Ovary (tissue), 10 donors: ENCODE measurements around the gene DUOXA2. TPM values are rescaled to one million over a fixed set of nuclear protein-coding genes. Genes with fewer than 3 reads are reported as not detected.
"Not testable (repeated sequence)": the region's sequence is repeated elsewhere in the genome, so short reads cannot be mapped to it uniquely, and the experiment has no call there.

Experiments used
- DNase-seq, 5 donors: peaks; one replicate each; pipeline ENCODE4 v3.0.0-alpha.2; 2019 to 2020
- H3K27ac ChIP-seq, 2 donors: fragments of 200-600 bp; one replicate each; pipeline versions ENCODE4 v1.5.1 to v1.8.0; 2019 to 2022
- H3K27me3 ChIP-seq: fragments of 200-600 bp; one replicate; pipeline ENCODE4 v1.8.0; 2022
- H3K36me3 ChIP-seq: fragments of 200-600 bp; sonication (generic); one replicate; pipeline ENCODE4 v1.5.1; 2019
- H3K4me1 ChIP-seq: one replicate; pipeline ENCODE4 v1.8.1; 2013; ENCODE audit warnings: mild to moderate bottlenecking, moderate library complexity; ENCODE audit not compliant: insufficient read depth
- H3K4me3 ChIP-seq: fragments of 200-600 bp; sonication (generic); one replicate; pipeline ENCODE4 v1.5.1; 2017
- H3K9me3 ChIP-seq, 2 donors: fragments of 200-600 bp in 1 of 2; sonication (generic) in 1 of 2; one replicate each; pipeline versions ENCODE4 v1.5.1 to v1.8.1; 2013 to 2019; ENCODE audit warnings: mild to moderate bottlenecking in 1 of 2, moderate library complexity in 1 of 2
- EP300 ChIP-seq: sonication (generic); formaldehyde crosslinking; IDR thresholded peaks from one replicate; pipeline ENCODE4 v1.6.1; 2017; ENCODE audit warnings: antibody characterized with exemption
- POLR2A ChIP-seq: fragments of 450-650 bp; IDR thresholded peaks from one replicate; pipeline ENCODE4 v1.6.1; 2017; ENCODE audit warnings: antibody characterized with exemption, mild to moderate bottlenecking, moderate library complexity
- WGBS, 3 donors: extraction: QIAGEN DNeasy Blood & Tissue Kit in 1 of 3; methylation state at CpG; one replicate each; pipeline versions ENCODE4 v1.1.5 to v1.1.7; 2013 to 2017; 5-methylcytosine and 5-hydroxymethylcytosine counted together
- intact Hi-C, 4 donors: fragments of 100-400 bp; cut with DNase I; formaldehyde crosslinking; loops; one replicate each; pipeline versions ENCODE4 v1.11.0 to v1.15.1; 2022 to 2023
- long read RNA-seq, 3 donors: library from polyadenylated mRNA in 2 of 3; unstranded in 2 of 3; transcript quantifications; one replicate each; pipeline ENCODE4 v2.0.0 and lab custom pipeline, GENCODE V29; 2021 to 2026
- polyA plus RNA-seq, 2 donors: library from polyadenylated mRNA; stranded (reverse); fragments of 200-250 nt in 1 of 2; fragments of 350-450 nt in 1 of 2; fragmentation: Illumina TruSeq in 1 of 2; extraction: RNeasy Lipid Tissue Mini Kit (QIAGEN cat#74804) in 1 of 2; gene quantifications; one replicate each; pipeline ENCODE4 v1.2.3, GENCODE V29; 2013 to 2014
- total RNA-seq, 7 donors: library from RNA; depleted of rRNA in 2 of 7; stranded (reverse); fragments of >200 nt in 2 of 7; fragmentation: NEBNext Ultra II Directional in 3 of 7; extraction: Animal tissue kit (Norgen Biotek cat#: 25700) in 3 of 7; gene quantifications; one replicate each; pipeline versions ENCODE4 v1.1.0 to v1.2.4, GENCODE V29; 2016 to 2023
- TF ChIP-seq, protein P1 (sequence below), 3 donors: fragments of 450-650 bp in 2 of 3; fragments of 200-600 bp in 1 of 3; IDR thresholded peaks; one replicate each; pipeline versions ENCODE4 v1.5.1 to v1.8.0; 2016 to 2022; ENCODE audit warnings: antibody characterized with exemption in 3 of 3, mild to moderate bottlenecking in 1 of 3
- donor health status: DM: no; HTN: no; CAD: no; lungs with moderate emphysema.
- donor health status: DM: no; HTN: no; CAD: no.
- donor health status: Bipolar disorder and iron deficiency.
- donor health status: DM: yes; HTN: yes; CAD: no.
- donor health status: DM: no; HTN: no; CAD: no.
- donor health status: DM: yes; HTN: yes; CAD: no.

DUOXA2 gene
- total RNA-seq, result under 1 TPM in 1 of 7 donors, not detected in 6; 0.18 TPM
- under 1 TPM in 1 of 2 donors, not detected in 1; 0.17 TPM for polyA plus RNA-seq
- long read RNA-seq, donor 1, result 0 reads
- long read RNA-seq, donor 2, result 0 reads
- long read RNA-seq, donor 3, result 0 reads

DNA sequence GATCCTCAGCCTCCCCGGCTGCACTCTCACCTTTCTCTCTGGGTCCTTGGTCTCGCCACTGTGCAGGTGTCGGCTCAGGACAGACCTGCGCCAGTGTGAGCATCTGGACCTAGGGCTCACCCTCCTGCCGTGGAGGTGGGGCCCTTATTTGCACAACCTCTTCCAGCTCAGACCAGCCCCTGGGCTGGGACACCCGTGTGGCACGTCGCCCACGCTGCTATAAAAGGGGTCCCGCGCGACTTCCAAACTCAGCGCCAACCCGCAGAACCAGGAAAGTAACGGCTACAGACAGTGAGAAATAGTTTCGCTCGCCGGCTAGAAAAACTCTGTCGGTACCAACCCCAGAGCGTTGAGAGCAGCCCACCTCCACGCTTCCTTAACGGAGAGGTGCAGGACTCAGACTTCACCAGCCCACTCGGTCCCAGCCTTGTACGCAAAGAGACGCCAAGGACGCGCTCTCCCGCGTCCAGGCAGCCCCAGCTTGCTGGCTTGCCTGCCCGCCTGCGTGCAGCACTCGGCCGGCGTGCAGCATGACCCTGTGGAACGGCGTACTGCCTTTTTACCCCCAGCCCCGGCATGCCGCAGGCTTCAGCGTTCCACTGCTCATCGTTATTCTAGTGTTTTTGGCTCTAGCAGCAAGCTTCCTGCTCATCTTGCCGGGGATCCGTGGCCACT is at the start of gene DUOXA2, which contains the start of gene DUOX2:
Gene DUOXA2, plus strand, starts transcription at position 251 of the 675 bp plus-strand sequence. Its CDS starts 280 bp downstream, at position 531.
Gene DUOX2, minus strand, starts transcription at position 97 of the 675 bp plus-strand sequence. CDS start 761 bp downstream, outside the sequence.
- peaks cover 2% of the 10 kb centered on the region for H3K4me1 ChIP-seq
- 1 to 3% (median 2%) methylated on average over 42 of the region's 42 CpGs for WGBS, 3 donors
- intact Hi-C loops, result no loop called here
- DNase-seq, result no peak
- H3K27ac ChIP-seq, result no peak within 1 kb of the TSS
- TF ChIP-seq EP300 (no peak), POLR2A (no peak)
- TF ChIP-seq, protein P1, sequence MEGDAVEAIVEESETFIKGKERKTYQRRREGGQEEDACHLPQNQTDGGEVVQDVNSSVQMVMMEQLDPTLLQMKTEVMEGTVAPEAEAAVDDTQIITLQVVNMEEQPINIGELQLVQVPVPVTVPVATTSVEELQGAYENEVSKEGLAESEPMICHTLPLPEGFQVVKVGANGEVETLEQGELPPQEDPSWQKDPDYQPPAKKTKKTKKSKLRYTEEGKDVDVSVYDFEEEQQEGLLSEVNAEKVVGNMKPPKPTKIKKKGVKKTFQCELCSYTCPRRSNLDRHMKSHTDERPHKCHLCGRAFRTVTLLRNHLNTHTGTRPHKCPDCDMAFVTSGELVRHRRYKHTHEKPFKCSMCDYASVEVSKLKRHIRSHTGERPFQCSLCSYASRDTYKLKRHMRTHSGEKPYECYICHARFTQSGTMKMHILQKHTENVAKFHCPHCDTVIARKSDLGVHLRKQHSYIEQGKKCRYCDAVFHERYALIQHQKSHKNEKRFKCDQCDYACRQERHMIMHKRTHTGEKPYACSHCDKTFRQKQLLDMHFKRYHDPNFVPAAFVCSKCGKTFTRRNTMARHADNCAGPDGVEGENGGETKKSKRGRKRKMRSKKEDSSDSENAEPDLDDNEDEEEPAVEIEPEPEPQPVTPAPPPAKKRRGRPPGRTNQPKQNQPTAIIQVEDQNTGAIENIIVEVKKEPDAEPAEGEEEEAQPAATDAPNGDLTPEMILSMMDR (IDR thresholded peaks at IDR 0.05), result no peak
- no peaks in the 10 kb centered on the region for H3K27me3 ChIP-seq
- H3K36me3 ChIP-seq, result no peaks in the 10 kb centered on the region
- H3K9me3 ChIP-seq, result no peaks in the 10 kb centered on the region
- H3K4me3 ChIP-seq, result no peak within 1 kb of the TSS

DNA sequence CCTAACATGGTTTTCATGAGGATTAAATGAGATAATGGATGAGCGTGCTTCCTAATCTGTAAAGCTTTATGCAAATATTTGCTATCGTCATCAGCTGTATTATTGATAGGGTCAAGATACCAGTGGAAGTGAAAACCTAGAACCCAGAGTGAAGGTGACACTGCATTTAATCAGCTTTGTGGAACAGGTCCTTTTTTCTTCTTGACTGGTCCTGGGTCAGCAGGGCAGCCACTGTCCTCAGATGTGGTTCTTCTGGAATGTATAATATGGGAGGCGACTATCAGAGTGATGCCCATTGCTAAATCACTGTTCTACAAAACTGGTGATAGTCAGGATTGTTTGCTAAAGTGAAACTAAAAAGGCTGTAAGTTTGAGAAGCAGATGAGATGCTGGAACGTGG is 49.7 kb upstream of the DUOXA2 start:
- no peak for TF ChIP-seq POLR2A
- TF ChIP-seq EP300, result no peak
- TF ChIP-seq, protein P1 (IDR thresholded peaks at IDR 0.05), result no peak
- H3K36me3 ChIP-seq, result no peaks in the 10 kb centered on the region
- H3K27me3 ChIP-seq, result no peaks in the 10 kb centered on the region
- intact Hi-C loops, result no loop called here
- 48 to 67% (median 60%) methylated on average over 4 of the region's 4 CpGs for WGBS, 3 donors
- no peak for DNase-seq
- H3K27ac ChIP-seq, result no peak overlapping the region
- H3K9me3 ChIP-seq, result no peaks in the 10 kb centered on the region
- H3K4me1 ChIP-seq, result no peaks in the 10 kb centered on the region
- no peak overlapping the region for H3K4me3 ChIP-seq

- H3K4me3 ChIP-seq, DNase-seq, H3K27me3 ChIP-seq, H3K4me1 ChIP-seq, intact Hi-C loops, H3K27ac ChIP-seq, H3K36me3 ChIP-seq, H3K9me3 ChIP-seq: not testable (repeated sequence)
- 79 to 83% (median 80%) methylated on average over 5 to 6 of the region's 6 CpGs for WGBS, 3 donors
These were observed 44.2 kb upstream of the DUOXA2 start for GRCh38 chr15:45069942-45070360.

DNA sequence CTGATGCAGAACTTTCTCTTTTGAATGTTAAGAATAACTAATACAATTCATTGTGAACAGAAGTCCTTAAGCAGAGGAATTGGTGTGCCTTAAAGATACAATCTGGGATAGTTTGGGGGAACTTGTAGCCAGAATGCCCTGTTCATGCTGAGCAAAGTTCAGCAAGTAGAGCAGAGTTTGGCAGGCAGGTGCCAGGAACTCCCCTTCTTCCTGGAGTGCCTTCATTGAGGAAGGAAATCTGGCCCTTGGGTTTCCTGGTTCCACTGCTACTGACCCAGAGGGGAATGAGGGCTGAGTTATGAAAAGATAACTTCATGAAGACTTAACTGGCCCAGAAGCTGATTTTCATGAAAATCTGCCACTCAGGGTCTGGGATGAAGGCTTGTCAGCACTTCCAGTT is 40.5 kb upstream of the DUOXA2 start:
- intact Hi-C loops, H3K4me3 ChIP-seq, H3K36me3 ChIP-seq, H3K27ac ChIP-seq, DNase-seq, H3K4me1 ChIP-seq, H3K9me3 ChIP-seq, H3K27me3 ChIP-seq: not testable (repeated sequence)

DNA sequence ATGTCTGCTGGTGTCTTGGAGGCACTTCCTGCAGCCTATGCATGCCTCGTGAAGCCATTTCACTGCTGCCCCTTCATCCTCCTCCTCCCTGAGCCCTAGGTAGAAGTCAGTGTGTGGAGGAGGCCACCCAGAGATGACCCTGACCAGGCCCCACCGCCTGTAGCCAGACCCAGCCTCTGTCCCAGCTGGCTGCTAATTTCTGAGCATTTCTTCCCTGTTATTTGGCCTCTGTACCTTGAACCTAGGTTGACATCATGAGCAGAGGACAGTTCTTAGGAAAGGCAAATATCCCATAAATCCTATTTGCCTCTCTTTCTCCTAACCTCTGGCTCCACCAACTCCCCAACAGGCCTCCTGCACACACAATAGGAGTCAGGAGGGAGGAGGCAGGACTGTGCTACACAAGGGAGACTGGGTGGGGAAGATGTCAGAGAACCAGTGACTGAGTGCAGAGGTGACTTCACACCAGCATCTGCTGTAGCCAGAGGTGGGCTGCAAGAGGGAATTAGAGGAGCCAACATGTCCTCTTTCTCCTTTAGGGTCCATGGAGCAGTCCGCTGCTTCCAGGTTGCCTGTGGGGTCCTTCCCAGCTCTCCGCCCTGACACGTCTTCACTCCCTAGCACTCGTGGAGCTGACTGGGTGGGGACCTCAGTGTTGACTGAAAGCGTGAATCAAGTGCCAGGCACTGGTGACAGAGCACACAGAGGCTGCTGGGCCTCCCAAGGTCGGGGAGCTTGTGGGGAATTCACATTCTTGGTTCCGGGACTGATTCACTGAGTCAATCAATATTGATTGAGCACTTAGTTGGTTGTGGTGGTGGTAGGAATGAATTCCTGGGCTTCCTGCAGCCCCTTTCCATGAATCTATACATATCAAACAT is 38.4 kb upstream of the DUOXA2 start:
- H3K4me1 ChIP-seq, H3K27me3 ChIP-seq, DNase-seq, H3K36me3 ChIP-seq, intact Hi-C loops, H3K27ac ChIP-seq, H3K4me3 ChIP-seq, H3K9me3 ChIP-seq: not testable (repeated sequence)
- WGBS, 3 donors, result 40 to 80% methylated on average over 1 of the region's 9 CpGs; no CpG with 5 or more reads in 1 of the 3 donors

DNA sequence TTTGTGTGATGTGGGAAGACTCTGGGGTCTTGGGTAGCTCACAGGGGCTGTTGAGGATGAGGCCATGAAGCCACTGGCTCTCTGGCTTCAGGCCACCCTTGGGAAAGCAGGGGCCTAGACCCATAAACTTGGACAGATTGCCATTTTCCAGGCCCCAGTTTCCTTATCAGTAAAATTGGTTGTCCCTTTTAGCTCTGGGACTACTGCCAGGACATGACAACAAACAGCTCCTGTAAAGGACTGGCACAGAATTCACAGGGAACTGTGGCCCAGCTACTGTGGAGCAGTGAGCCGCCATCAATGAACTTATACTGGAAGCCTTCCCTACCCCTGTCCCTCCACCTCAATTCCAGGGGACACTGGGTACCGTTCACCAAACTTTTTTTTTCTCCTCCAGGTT is 36.7 kb upstream of the DUOXA2 start:
- H3K27me3 ChIP-seq, H3K36me3 ChIP-seq, H3K4me3 ChIP-seq, intact Hi-C loops, H3K4me1 ChIP-seq, H3K9me3 ChIP-seq, H3K27ac ChIP-seq, DNase-seq: not testable (repeated sequence)
- 62 to 85% (median 74%) methylated on average over 2 of the region's 2 CpGs for WGBS, 3 donors

DNA sequence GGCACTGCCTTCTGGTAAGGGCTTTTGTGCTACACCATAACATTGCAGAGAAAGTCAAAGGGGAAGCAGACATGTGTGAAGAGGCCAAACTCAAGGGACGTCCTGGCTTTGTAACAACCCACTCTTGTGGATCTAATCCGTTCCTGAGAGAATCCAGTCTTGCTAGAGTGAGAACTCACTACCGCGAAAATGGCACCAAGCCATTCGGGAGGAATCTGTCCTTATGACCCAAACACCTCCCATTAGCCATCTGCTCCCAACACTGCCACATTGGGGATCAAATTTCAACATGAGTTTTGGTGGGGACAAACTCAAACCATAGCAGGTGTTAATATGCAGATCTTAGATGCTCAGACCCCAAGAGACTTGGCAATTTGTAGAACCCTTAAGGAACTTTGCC is 34.9 kb upstream of the DUOXA2 start:
- intact Hi-C loops, H3K27me3 ChIP-seq, H3K27ac ChIP-seq, DNase-seq, H3K4me3 ChIP-seq, H3K36me3 ChIP-seq, H3K9me3 ChIP-seq, H3K4me1 ChIP-seq: not testable (repeated sequence)
- 30 to 63% (median 34%) methylated on average over 5 of the region's 5 CpGs for WGBS, 3 donors

GRCh38 chr15:45079628-45080246 is 34.4 kb upstream of the DUOXA2 start:
- DNase-seq, H3K4me1 ChIP-seq, H3K27ac ChIP-seq, intact Hi-C loops, H3K9me3 ChIP-seq, H3K36me3 ChIP-seq, H3K4me3 ChIP-seq, H3K27me3 ChIP-seq: not testable (repeated sequence)
- 44 to 82% (median 55%) methylated on average over 5 of the region's 5 CpGs for WGBS, 3 donors

GRCh38 chr15:45080593-45080992 is 33.5 kb upstream of the DUOXA2 start:
- H3K4me3 ChIP-seq, H3K4me1 ChIP-seq, intact Hi-C loops, H3K36me3 ChIP-seq, H3K27me3 ChIP-seq, DNase-seq, H3K27ac ChIP-seq, H3K9me3 ChIP-seq: not testable (repeated sequence)
- 77 to 90% (median 90%) methylated on average over 2 to 3 of the region's 3 CpGs for WGBS, 3 donors
